RKO (cell line): ENCODE data around the gene SCAND1.
A peak's percentile ranks its signal among the peaks of the same experiment; 100 is the strongest.
"Not testable (repeated sequence)": the region's sequence is repeated elsewhere in the genome, so short reads cannot be mapped to it uniquely, and the experiment has no call there.

Experiments used
- DNase-seq: peaks from one replicate; pipeline ENCODE4 v3.0.0-alpha.2; 2016; ENCODE audit warnings: low spot score

SCAND1 gene

DNA sequence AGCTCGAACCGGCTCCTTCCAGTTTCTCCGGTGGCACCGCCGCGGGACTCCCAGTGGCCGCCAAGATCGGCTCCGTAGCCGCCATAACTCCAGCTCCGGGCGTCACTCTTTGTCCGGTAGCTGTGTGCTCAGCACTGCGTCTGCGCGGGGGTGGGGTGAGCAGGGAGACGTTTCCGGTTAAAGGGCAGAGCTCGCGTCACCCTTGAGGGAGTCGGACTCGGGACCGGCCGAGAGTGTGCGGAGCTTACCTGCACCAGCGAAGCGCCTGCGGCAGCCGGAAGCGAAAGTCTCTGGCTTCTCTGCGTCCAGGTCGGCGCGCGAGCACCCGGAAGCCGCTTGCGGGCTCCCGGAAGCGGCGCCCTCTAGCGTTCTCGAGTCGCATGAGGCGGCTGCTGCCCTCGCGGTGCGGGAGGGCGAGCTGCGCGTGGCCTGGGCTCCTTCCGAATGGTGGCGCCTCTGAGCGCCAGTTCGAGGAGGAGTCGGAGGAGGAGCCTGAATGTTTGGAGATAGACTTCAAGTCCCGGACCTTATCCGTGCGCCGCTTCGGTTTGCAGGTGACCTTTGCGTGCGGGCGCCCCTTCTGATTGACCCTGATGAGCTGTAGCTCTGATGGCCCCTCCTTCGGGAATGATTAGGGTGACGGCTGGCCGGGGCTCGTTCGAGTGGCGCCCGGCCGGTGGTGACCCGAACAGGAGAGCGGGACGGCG is at the start of gene SCAND1:
SCAND1 (minus strand) TSS at position 303 of the 707 bp plus-strand sequence; CDS start at position 85, 218 bp downstream.
- peak; percentile 99 for DNase-seq

DNA sequence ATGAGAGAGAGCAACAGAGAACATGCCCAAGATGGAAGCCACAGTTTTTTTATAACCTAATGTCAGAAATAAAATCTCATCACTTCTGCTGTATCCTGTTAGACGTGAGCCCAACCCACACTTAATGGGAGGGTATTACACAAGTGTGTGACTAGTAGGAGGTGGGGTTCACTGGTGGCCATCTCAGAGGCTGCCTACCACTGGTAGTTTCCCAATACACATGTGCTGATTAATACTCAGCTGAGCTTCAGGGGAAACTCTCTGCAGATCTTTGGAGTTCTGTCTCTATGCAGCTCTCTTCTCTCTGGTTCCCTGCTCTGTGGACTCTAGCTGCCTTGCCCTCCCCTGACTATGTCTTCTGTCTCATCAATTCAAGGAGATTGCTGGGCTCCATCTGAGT is 49.7 kb upstream of the SCAND1 start:
- DNase-seq: no peak

DNA sequence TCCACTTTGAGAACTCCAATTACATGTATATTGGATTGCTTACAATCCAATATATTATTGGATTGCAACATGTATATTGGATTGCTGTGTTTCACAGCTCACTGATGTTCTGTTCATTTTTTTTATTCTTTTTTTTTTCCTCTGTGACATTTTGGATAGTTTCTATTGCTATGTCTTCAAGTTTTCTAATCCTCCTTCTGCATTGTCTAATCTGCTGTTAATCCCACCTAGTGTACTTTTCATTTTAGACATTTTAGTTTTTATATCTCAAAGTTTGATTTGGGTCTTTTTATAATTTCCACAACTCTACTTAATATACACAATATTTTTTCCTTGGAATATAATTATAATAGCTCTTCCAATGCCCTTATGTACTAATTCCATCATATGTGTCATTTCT is 48.6 kb upstream of the SCAND1 start:
- no peak for DNase-seq

DNA sequence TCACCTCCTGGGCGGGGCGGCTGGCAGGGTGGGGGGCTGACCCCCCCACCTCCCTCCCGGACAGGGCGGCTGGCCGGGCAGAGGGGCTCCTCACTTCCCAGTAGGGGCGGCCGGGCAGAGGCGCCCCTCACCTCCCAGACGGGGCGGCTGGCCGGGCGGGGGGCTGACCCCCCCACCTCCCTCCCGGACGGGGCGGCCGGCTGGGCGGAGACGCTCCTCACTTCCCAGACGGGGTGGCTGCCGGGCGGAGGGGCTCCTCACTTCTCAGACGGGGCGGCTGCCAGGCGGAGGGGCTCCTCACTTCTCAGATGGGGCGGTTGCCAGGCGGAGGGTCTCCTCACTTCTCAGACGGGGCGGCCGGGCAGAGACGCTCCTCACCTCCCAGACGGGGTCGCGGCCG is 47.0 kb upstream of the SCAND1 start:
- not testable (repeated sequence) for DNase-seq

DNA sequence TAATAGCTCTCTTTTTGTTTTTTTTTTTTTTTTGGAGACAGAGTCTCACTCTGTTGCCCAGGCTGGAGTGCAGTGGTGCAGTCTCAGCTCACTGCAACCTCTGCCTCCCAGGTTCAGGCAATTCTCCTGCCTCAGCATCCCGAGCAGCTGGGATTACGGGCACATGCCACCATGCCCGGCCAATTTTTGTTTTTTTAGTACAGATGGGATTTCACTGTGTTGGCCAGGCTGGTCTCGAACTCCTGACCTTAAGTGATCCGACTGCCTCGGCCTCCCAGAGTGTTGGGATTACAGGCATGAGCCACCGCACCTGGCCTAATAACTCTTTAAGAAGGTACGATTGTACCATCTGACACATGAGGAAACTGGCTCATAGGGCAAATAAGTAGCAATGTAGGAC is 42.2 kb upstream of the SCAND1 start:
- DNase-seq: not testable (repeated sequence)

DNA sequence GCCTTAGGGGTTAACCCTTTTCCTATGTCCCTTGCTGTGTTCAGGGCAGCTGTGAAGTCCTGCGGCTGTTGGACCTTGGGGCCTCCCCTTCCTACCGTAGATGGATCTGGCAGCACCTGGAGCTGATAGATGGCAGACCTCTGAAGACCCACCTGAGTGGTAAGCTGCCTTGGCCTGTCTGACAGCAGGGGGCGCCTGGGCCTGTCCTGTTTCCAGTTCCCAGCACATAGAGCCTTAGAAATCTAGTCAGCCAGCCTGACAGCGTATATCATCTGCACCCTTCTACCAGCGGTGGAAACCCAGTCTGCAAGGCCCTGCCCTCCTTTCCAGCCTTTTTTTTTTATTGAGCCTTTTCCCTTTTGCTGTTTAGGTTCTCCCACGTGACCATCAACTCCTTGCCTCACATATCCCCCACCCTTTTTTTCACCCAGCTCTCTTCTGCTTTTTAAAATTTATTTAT is 40.7 kb upstream of the SCAND1 start:
- peak; percentile 89 for DNase-seq

DNA sequence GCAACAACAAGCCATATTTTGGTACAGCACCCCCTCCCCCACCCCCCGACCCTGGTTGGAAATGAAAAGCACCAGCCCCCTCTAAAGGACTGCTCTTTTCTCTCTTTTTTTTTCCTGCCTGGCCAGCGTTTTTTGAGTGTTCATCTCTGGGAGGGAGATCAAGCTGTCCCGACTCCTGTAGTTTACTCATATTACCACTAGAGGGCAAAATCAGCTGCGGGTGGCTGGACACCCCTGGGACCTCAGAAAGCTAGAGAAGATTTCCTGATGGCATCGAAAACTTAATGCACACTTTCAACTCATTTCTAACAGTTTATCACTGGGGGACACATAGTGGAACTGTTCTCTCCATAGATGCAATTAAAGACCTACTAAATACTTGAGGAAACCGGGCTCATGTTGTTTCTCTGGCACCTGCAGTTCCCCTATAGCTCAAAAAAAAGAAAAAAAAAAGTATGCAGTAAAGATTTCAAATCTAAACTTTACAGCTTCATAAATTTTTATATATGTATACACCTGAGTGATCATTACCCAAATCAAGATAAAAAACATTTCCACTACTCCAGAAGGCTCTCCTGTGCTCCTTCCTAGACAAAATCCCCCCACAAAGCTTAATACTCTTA is 38.5 kb upstream of the SCAND1 start:
- DNase-seq: peak; percentile 85

DNA sequence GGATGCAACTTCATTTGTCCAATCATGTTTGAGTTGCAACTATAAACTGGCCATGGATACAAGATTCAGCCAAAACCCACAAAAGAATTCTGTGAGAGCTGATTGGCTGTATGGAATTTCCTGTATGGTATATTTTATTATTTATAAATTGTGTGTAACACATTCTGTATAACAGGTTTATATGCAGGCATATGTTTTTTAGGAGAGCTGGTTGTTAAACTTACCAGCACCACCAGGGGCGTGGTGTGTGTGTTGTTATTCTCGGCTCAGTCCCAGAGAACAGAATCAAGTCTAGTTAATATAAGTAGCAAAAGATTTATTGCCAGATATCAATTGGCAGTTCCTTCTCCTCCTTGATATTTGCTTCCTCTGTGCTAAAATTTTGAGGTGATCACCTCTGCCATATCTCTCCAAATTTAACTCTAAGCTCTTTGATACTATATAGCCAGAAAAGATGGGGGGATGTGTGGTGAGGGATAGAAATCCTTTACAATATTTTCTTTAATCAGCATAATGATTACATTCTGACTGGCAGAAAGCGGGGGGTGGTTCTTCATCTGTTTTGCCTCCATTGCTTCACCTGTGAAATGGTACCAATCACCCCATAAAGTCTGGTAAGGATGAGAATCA is 37.0 kb upstream of the SCAND1 start:
- peak; percentile 69 for DNase-seq

DNA sequence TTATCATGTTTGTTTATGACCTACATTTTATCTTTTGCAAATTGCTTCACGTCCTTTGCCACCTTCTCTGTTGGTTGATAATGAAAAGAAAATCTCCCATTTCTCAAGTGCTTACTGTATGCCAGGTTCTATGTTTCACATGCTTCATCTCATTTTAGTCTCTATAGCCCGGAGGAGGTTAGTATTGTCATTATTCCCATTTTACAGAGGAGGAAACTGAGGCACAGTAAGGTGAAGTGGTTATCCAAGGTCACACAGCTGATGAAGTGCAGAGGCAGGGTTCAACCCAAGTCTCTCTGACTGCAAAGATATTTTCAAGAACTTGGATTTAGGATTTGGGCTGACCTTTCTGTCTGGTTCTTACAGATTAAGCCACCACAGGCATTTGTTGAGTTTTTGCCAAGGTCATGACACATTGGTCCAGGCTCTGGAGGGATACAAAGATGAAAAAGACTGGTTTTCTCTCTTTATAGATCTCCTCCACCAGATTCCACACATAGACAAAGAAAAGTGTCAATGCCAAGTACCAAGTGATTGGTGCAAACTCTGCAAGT is 34.7 kb upstream of the SCAND1 start:
- no peak for DNase-seq

DNA sequence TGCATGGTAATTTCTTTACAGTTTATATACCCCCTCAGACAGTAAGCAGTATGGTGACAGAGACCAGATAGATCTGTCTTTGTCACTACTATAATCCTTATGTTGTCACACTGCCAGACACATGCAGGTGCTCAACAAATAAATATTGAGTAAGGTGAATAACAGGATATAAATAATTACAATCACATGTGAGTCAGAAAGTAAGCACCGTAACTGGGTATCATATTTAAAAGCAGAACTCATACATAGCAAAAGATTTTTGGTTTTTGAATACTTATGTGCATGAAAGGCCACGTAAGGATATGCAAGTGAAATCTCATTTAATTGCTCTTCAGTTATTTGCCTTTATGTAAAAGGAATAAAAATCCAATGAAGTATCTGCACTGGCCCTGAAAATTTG is 31.5 kb upstream of the SCAND1 start:
- no peak for DNase-seq

DNA sequence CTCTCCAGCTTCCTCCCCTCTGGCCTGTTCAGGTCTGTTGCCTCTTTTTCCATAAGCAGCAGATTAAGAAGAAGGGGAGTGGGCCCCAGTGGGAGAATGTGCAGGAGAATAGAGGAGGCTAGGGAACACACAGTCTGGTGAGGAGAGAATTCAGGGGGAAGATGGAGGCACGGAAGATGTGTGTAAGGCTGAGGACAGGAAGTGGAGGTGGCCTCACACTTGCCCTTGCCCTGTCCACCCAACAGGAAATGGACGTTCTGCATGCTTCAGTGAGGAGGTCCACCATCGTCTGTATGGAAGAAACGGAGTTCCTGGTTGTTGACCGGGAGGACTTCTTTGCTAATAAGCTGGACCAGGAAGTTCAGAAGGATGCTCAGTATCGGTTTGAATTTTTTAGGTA is 30.1 kb upstream of the SCAND1 start:
- DNase-seq: no peak

DNA sequence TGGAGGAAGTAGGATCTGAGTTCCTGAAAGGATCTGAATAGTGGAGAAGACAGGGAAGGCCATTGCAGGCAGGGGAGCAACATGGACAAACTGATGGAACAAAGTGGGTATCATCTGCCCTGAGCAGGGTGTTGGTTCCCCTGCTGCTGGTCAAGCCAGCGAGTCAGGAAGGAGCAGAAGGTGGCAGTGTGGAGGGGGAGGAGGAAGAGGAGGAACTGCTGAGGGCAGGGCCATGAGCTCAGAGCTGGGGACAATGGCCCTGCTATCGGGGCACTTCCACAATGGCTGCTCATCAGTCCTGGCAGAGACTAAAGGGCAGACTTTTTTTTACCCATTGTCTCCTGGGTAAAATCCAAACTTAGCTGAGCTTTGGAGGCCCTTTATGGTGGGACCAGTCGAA is 27.7 kb upstream of the SCAND1 start:
- no peak for DNase-seq

DNA sequence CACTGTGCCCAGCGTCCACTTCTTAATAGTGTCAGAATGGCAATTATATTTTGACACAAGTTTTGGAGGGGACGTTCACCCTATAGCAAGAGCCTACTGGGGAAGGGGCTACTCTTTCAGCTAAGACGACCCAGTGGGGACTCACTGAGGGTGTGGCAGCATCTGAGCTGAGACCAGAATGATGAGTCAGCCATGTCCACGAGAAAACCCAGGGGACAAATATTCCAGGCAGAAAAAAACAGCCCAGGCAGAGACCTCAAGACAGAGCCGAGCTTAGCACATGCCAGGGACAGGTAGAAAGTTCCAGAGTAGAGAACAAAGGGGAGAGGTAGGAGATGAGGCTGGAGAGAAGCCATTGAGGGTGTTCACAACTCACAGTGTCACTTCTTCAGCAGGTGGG is 25.2 kb upstream of the SCAND1 start:
- no peak for DNase-seq

DNA sequence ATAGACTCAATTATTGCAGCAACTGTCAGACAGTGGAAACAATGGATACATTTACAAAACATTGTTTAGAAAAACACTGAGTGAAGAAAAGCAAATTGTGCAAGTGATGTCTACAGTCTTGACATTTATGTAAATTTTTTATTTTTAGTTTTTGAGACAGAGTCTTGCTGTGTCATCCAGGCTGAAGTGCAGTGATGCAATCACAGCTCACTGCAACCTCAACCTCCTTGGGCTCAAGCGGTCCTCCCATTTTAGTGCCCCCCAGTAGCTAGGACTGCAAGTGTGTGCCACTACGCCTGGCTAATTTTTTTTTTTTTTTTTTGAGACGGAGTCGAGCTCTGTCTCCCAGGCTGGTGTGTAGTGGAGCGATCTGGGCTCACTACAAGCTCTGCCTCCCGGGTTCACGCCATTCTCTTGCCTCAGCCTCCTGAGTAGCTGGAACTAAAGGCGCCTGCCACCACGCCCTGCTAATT is 23.8 kb upstream of the SCAND1 start:
- no peak for DNase-seq

DNA sequence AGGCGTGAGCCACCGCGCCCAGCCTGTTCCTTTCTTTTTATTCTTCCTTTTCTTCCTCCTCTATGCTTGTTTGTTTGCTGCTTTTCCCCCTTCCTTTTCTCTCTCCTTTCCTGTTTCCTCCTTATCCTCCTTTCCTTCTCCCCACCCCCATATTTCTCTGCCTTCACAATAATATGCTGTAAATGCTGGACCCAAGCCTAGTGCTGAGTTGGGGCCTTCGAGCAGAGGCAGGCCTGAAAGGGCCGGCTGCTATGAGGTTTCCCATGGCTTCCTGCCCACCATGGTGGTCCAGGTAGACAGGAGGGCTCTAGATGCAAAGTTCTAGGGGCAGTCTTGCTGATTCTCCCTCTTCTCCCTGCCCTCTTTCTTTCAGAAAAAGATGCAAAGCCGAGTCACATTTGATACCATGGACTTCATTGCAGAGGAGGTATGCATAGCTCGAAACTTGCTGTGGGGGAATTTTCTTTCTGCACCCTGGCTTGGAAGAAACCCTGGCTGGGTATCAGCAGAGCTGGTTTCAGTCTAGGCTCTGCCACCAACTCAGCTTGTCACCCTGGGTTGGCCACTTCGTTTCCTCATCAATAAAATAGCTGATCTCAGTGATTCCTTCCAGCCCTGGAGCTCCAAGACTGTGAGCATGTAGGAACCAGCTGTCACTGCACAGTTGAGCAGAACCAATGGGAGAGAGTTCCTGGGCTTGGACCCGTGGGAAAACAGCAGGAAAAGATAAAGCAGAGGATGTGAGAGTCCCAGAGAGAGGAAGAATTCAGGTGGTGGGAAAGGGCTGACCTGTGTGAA is 21.5 kb upstream of the SCAND1 start:
- no peak for DNase-seq

DNA sequence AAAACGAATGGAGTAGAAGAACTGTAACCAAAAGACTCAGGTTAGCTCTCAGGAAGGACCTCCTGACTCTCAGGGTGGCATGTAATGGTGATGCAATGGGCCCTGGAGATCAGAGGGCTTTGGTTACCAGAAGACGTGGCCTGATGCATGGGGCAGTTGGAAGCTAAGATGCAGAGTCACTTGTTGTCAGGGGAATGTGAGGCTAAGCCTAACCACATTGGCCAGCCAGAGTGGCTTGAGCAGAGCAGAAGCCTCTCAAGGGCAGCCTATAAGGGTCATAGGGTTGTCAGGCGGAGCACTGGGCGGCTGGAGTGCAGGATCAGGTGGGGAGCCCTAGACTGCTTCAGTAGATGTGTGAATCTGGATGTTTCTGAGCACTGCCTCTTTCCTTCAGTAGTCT is 20.0 kb upstream of the SCAND1 start:
- DNase-seq: no peak

DNA sequence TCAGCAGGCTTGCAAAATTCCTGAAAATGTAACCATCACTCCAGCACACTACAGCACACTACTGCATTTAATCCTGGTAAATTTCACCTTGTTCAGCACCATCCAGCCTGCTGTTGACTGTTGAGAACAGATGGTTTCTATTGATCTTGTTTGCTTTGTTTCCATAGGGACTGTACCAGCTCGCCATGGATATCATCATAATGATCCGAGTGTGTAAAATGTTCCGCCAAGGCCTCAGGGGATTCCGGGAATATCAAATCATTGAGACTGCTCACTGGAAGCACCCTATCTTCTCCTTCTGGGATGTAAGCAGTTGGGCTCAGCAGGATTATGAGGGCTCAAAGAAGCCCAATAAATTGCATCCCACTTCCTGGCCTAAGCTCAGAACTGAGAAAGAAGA is 18.2 kb upstream of the SCAND1 start:
- DNase-seq: no peak

DNA sequence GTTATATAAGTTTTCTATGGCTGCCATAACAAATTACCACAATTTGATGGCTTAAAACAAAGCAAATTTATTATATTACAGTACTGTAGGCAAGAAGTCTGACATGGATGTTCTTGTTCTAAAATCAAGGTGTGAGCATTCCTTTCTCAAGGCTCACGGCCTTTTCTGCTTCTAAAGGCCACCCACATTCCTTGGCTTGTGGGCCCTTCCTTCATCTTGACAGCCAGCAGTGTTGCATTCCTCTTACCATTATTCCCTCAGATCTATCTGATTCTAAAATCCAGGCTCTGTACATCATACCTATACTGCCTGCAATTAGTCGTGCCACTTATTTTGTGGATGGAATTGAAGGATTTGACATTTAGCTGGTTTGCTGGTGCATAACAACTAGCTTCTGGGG is 17.7 kb upstream of the SCAND1 start:
- DNase-seq: no peak

DNA sequence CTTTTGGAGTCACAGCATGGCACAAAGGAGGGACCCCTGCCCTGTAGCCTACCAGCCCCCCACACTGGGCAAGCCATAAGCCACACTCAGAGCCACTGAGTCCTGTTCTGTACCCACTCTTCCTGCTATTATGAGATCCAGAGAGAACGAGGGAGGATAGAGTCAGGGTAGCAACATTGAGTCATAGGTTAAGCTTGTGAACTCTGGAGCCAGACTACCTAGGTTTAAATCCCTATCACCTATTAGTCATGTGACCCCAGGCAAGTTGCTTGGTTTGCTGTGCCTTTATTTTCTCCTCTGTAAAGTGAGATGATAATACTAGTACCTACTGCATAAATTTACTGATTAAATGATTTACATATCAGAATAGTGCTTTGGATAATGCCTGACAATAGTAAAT is 14.6 kb upstream of the SCAND1 start:
- no peak for DNase-seq

DNA sequence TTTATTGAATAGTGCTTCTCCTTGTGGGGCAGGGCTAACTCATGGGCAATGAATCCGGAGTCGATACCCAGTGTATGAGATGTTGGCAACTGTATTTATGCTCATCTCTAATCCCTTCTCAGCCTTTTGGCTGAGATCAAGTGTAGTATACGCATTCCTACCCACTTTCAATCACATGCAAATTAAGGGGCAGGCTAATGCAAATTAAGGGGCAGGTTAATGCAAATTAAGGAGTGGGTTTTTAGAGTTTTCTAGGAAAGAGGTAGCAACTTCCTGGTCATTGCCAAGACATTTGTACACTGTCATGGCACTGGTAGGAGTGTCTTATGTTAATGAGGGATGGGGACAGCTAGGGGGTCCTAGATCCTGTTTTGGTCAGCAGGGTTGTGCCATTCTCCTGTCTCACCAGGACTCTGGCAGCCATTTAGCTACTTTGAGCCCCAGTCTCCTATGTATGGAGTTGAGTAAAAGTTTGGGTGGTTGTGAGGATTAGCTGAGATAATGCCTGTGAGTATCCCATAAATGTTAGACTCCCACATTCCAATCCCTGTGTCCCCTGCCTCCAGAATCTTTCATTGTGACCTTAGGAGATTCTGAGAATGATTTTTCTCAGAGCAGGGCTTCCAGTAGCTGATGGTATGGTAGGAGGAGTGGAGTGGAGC is 13.8 kb upstream of the SCAND1 start, which contains the start of gene CNBD2:
CNBD2 (plus strand) TSS at position 612 of the 662 bp plus-strand sequence. CDS start 173 bp downstream, outside the sequence.
- no peak for DNase-seq

DNA sequence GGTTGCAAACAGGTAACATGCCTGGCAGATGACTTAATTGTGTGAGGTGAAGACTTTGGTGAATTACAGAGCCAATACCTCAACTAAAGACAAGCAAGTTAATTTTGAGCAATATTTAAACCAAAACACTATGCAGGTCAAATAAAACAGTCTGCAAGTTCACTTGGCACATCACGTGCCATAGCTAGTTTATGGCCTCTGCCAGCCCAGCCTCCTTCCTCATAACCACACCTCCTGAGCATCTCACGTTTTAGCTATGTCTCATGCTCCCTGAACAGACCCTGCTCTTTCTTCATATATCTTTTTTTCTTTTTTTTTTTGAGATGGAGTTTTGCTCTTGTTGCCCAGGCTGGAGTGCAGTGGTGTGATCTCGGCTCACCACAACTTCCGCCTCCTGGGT is 9.6 kb upstream of the SCAND1 start:
- no peak for DNase-seq
